Type B pancreatic cell (in vitro differentiated cells): ENCODE results near the gene SAXO1. TPM values are rescaled to one million over a fixed set of nuclear protein-coding genes. Genes with fewer than 3 reads are reported as not detected.

Experiments
- DNase-seq: peaks from one replicate; pipeline ENCODE4 v3.0.0; 2021; ENCODE audit warnings: mixed read lengths; ENCODE audit not compliant: unreplicated experiment; ENCODE audit errors: extremely low spot score
- H3K27ac Mint-ChIP-seq: 2 replicates; pipeline ENCODE4 v1.8.0; 2021; ENCODE audit warnings: mild to moderate bottlenecking, mixed read lengths
- H3K27me3 Mint-ChIP-seq: 2 replicates; pipeline ENCODE4 v1.8.0; 2021; ENCODE audit warnings: mixed read lengths
- H3K36me3 Mint-ChIP-seq: 2 replicates; pipeline ENCODE4 v1.8.0; 2021; ENCODE audit warnings: mixed read lengths
- H3K4me1 Mint-ChIP-seq: one replicate; pipeline ENCODE4 v1.8.0; 2021; ENCODE audit warnings: mixed read lengths; ENCODE audit not compliant: unreplicated experiment
- H3K4me3 Mint-ChIP-seq: 2 replicates; pipeline ENCODE4 v1.8.0; 2021; ENCODE audit warnings: mild to moderate bottlenecking, mixed read lengths
- H3K9me3 Mint-ChIP-seq: 2 replicates; pipeline ENCODE4 v1.8.0; 2021; ENCODE audit warnings: mixed read lengths
- total RNA-seq: library from RNA; stranded (reverse); gene quantifications from 2 replicates; pipeline ENCODE4 v1.2.1, GENCODE V29; 2021; ENCODE audit warnings: low replicate concordance
- TF ChIP-seq, protein P1 (sequence below): fragments of 200-600 bp; sonication (generic); conservative IDR thresholded peaks from 2 replicates; pipeline ENCODE4 v1.5.0; 2021; ENCODE audit warnings: antibody characterized with exemption, mild to moderate bottlenecking

SAXO1 gene
- total RNA-seq, 1 donor from 2014 or later, result not detected

DNA sequence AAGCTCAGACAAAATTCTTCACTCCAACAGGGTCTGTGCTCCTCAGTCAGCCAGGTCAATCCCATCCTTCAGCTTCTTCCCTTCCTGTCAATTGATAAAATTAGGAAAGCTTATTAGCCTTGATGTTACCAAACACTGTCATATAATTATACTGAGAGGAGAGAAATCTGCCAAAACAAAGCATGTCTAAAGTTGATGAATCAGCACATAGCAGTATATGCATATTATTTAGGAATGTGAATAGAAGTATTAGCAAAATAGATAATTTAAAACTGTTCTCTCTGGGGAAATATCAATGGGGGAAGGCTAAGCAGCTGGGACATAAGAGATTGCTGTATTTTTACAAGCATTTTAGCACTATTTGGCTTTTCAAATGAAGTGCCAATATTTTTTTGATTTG is 107.1 kb downstream of the SAXO1 start:
- TF ChIP-seq, protein P1, sequence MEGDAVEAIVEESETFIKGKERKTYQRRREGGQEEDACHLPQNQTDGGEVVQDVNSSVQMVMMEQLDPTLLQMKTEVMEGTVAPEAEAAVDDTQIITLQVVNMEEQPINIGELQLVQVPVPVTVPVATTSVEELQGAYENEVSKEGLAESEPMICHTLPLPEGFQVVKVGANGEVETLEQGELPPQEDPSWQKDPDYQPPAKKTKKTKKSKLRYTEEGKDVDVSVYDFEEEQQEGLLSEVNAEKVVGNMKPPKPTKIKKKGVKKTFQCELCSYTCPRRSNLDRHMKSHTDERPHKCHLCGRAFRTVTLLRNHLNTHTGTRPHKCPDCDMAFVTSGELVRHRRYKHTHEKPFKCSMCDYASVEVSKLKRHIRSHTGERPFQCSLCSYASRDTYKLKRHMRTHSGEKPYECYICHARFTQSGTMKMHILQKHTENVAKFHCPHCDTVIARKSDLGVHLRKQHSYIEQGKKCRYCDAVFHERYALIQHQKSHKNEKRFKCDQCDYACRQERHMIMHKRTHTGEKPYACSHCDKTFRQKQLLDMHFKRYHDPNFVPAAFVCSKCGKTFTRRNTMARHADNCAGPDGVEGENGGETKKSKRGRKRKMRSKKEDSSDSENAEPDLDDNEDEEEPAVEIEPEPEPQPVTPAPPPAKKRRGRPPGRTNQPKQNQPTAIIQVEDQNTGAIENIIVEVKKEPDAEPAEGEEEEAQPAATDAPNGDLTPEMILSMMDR, result no peak
- no peak for DNase-seq
- no peaks in the 10 kb centered on the region for H3K4me1 Mint-ChIP-seq
- no peaks in the 10 kb centered on the region for H3K9me3 Mint-ChIP-seq
- no peaks in the 10 kb centered on the region for H3K36me3 Mint-ChIP-seq
- H3K27ac Mint-ChIP-seq, result no peak overlapping the region
- H3K4me3 Mint-ChIP-seq, result no peak overlapping the region
- no peaks in the 10 kb centered on the region for H3K27me3 Mint-ChIP-seq

DNA sequence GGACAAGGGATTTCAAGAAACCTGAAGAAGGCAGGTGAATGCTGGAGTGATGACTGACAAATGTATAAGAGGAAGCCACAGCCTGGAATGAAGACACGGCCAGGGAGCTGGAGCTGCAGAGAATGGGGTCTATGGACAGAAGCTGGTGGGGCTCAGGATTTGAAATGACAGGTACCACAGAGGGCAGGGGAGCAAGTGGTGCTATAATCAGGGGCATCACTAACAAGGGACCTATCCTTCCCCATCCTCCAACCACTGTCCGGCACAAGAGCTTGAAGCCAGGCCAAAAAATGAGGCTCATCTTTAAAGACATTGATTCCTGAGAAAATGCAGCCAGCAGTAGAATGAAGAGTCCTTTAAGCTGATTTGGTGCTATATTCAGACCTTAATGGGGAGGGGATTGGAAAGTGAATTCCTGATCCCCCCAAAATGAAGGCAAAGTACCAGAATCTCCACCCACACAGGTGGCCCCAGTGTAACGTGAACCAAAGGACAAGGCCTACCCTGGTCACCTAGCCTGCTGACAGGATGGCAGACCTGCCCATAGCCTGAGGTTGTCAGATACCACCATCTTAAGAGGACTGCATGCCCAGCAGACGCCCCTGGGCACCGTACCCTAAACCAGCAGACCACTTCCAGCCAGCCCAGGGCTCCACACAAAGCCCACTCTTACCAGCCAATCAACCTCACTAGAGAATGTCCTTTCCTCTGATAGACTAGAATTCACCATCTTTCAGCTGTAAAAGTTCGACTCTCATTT is 109.2 kb downstream of the SAXO1 start:
- H3K27me3 Mint-ChIP-seq, result no peaks in the 10 kb centered on the region
- H3K9me3 Mint-ChIP-seq, result no peaks in the 10 kb centered on the region
- no peak overlapping the region for H3K4me3 Mint-ChIP-seq
- no peaks in the 10 kb centered on the region for H3K36me3 Mint-ChIP-seq
- H3K27ac Mint-ChIP-seq, result no peak overlapping the region
- no peak for DNase-seq
- TF ChIP-seq, protein P1, result no peak
- peaks cover 5% of the 10 kb centered on the region for H3K4me1 Mint-ChIP-seq

DNA sequence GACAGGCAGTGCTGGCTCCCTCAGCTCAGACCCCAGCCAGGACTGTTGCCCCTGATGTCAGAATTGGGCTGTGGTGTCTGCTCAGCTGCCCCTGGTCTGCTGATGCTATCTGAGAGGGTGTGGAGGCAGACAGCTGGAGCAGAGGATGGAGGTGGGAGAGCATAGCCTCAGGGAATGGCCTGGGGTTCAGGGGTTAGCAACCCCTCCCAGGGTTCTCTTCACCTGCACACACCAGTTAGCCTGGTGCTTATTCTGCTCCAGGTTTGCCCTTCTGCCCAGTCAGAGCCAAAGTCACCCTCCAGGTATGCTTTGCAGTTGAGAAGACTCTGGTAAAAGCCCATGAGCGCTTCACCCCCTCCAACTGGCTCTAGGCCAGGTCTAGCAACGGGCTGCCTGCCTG is 109.8 kb downstream of the SAXO1 start:
- Mint-ChIP-seq H3K4me1 (peaks cover 5% of the 10 kb centered on the region), H3K27ac (no peak overlapping the region), H3K9me3 (no peaks in the 10 kb centered on the region), H3K36me3 (no peaks in the 10 kb centered on the region), H3K27me3 (no peaks in the 10 kb centered on the region), H3K4me3 (no peak overlapping the region)
- TF ChIP-seq, protein P1, result no peak
- no peak for DNase-seq

DNA sequence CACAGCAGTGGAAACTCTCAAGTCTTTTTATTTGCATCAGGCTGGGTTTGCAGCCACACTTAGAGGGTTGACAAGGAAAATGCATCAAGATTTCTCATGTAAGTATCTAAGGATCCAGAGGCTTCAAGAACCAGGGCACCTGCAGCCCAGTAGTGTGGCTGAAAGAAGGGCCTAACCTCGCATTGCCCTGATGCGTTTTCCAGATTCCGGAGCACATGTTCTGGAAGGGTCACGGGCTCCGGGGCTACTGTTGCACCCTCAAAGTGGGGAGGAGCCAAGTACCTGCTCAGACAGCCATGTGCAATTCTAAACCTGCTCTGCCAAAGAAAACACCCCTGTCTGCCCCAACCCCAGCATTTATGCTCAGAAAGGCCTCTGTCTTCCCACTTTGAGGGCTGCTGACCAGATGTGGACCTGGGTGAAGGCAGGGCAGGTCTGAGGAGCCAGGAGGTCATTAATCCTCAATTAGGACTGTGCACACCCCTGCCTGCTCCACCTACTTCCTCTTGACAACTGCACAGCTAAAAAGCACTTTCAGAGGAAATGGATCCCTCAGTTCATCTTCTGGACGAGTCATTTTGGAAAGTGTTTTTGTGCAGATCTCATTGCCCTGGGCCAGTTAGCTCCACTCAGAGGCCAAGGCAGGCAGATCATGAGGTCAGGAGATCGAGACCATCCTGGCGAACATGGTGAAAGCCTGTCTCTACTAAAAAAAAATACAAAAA is 110.7 kb downstream of the SAXO1 start:
- no peak overlapping the region for H3K27ac Mint-ChIP-seq
- DNase-seq, result no peak
- no peaks in the 10 kb centered on the region for H3K9me3 Mint-ChIP-seq
- no peak overlapping the region for H3K4me3 Mint-ChIP-seq
- no peaks in the 10 kb centered on the region for H3K27me3 Mint-ChIP-seq
- TF ChIP-seq, protein P1, result no peak
- H3K36me3 Mint-ChIP-seq, result no peaks in the 10 kb centered on the region
- peaks cover 5% of the 10 kb centered on the region for H3K4me1 Mint-ChIP-seq

DNA sequence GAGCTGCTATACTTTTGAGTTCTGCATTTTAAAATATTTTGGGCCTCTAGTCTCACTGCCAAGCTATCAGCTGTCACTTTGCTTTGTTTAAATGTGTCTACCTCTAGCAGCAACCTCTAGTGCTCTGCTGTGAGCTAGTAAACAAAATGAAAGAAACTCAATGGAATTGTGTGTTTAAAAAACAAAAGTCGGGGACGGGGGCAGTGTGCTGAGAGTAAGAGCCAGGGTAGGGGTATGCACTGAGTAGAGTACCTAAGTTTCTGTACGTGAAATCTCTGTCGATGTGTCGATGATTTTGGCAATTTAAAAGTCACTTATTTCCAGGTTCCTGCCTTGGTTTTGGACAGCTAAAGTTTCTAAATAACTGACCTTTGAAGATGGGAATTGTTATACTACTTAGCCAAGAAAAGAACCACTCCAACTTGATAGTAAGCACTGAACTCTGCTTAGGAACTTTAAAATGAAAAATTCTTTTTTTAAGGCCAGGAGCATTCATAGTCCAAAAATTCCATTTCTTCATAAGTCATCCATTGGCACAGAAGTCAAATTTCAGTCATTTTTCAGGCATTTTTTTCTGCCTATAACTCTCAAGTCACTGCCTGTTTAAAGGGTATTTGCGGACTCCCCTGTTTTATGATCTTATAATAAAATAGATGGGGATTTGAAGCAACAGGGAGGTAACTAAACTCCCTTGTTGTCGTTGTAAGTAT is 111.5 kb downstream of the SAXO1 start:
- H3K9me3 Mint-ChIP-seq, result no peaks in the 10 kb centered on the region
- no peak overlapping the region for H3K4me3 Mint-ChIP-seq
- H3K4me1 Mint-ChIP-seq, result peaks cover 5% of the 10 kb centered on the region
- TF ChIP-seq, protein P1, result no peak
- no peak overlapping the region for H3K27ac Mint-ChIP-seq
- H3K27me3 Mint-ChIP-seq, result no peaks in the 10 kb centered on the region
- DNase-seq, result no peak
- no peaks in the 10 kb centered on the region for H3K36me3 Mint-ChIP-seq
